AG10803 (cell line): ENCODE measurements around the gene HSD17B11.

Source experiments
- DNase-seq: peaks from one replicate; pipeline ENCODE4 v3.0.0; 2010; ENCODE audit warnings: low read depth
- H3K4me3 ChIP-seq: 2 replicates; pipeline ENCODE4 v1.5.1; 2011; ENCODE audit warnings: mild to moderate bottlenecking, low read length, control low read depth
- CTCF ChIP-seq: conservative IDR thresholded peaks from 2 replicates; pipeline ENCODE4 v1.5.1; 2011; ENCODE audit warnings: mild to moderate bottlenecking, low read length, control low read depth, inconsistent platforms

Gene HSD17B11

DNA sequence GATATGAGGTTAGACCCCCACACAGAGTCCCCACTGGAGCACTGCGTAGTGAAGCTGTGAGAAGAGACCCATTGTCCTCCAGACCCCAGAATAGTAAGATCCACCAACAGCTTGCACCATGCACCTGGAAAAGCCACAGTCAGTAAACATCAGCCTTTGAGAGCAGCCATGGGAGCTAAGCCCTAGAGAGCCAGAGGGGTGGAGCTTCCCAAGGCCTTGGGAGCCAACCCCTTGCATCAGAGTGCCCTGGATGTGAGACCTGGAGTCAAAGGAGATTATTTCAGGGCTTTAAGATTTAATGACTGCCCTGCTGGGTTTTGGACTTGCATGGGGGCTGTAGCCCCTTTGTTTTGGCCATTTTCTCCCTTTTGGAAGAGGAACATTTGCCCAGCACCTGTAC is 104.0 kb downstream of the HSD17B11 start:
- H3K4me3 ChIP-seq: no peak overlapping the region
- DNase-seq: no peak
- no peak for TF ChIP-seq CTCF
